Measurements from ENCODE around the gene OR52H1.

- TF ChIP-seq NR2C2 (IDR thresholded peaks at IDR 0.05; ENCODE audit: borderline replicate concordance, control insufficient read depth, insufficient read length, low read depth) (no peak), CTCF (IDR thresholded peaks at IDR 0.05 in 2 of 3, conservative IDR thresholded peaks at IDR 0.05 in 1 of 3; ENCODE audit: control insufficient read depth in 2 of 3, extremely low read depth in 1 of 3, insufficient read depth in 1 of 3, low read depth in 3 of 3, low read length in 3 of 3) (no peak), RAD51 (IDR thresholded peaks at IDR 0.05) (no peak), ZBTB11 (CRISPR knock-in tag; IDR thresholded peaks at IDR 0.05) (no peak), USF2 (IDR thresholded peaks at IDR 0.05; ENCODE audit: borderline replicate concordance, low read depth, low read length) (no peak), CREM (IDR thresholded peaks at IDR 0.05; ENCODE audit: low read depth) (no peak)
These were observed 14.3 kb downstream of the OR52H1 start for GRCh38 chr11:5534046-5534445.
